ENCODE data around the gene NEAT1. TPM values are rescaled to one million over a fixed set of nuclear protein-coding genes. Genes with fewer than 3 reads are reported as not detected.

NEAT1 gene
- total and polyA plus RNA-seq, 9 of the 15 experiments (the other 6 are each of a cell fraction or from before 2014, with no cell fraction given): 20.1 to 389 (median 62.8) TPM

DNA sequence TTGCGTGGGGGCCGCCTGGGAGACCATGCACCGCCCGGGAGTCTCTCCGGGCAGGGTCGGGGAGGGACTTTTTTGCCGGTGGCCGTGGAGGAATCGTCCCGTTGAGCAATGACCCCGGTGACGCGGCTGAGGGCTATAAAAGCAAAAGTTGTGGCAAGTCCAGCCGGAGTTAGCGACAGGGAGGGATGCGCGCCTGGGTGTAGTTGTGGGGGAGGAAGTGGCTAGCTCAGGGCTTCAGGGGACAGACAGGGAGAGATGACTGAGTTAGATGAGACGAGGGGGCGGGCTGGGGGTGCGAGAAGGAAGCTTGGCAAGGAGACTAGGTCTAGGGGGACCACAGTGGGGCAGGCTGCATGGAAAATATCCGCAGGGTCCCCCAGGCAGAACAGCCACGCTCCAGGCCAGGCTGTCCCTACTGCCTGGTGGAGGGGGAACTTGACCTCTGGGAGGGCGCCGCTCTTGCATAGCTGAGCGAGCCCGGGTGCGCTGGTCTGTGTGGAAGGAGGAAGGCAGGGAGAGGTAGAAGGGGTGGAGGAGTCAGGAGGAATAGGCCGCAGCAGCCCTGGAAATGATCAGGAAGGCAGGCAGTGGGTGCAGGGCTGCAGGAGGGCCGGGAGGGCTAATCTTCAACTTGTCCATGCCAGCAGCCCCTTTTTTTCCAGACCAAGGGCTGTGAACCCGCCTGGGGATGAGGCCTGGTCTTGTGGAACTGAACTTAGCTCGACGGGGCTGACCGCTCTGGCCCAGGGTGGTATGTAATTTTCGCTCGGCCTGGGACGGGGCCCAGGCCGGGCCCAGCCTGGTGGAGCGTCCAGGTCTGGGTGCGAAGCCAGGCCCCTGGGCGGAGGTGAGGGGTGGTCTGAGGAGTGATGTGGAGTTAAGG is at the start of gene NEAT1 (continued):
- TF ChIP-seq, protein P1, sequence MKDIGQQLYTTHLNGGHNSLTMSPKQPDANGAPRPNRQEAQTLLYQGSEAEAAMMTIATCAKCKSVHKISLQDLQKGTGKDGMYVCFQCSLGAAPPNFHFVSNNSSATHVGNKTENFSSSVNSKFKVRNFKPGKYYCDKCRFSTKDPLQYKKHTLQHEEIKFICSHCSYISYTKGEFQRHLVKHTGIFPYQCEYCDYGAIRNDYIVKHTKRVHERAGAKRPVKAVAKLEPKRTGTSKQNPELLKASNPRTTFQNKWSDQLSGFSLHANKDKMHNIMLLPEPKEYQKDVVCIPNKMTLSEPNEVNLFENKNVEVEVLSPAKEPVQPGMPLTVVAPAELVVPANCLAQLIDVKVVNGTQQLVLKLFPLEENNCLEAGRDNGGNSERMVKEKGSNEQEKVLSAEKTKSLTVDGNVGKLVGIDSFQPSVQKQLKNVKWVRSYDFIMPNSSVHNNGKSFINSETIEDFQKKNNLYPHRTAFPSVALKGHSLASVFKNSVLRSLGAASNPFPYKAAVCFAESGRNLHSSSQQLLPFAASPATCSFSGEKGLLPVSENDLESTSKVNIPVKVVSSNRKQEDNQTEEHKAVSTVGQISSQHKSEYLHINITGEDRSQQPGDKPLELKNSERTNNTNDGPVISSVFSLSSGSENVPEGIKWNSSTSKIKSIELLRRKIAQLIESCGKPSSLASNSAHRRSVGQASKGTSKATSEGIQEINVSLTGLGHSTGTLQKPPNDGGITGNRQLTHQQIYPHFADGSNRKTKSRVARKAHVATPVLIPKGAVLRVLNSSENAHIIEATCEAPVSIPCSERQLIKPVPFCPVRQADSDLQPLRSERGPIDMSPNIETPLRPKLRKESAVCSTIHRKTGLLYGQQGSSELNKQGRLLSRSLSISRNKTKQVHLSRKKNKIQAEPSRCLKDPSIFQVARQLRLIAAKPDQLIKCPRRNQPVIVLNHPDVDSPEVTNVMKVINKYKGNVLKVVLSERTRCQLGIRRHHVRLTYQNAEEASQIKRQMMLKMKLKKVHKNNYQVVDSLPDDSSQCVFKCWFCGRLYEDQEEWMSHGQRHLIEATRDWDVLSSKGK (CRISPR knock-in tag; IDR thresholded peaks at IDR 0.05): peak; percentile 99
- TF ChIP-seq, protein P2, sequence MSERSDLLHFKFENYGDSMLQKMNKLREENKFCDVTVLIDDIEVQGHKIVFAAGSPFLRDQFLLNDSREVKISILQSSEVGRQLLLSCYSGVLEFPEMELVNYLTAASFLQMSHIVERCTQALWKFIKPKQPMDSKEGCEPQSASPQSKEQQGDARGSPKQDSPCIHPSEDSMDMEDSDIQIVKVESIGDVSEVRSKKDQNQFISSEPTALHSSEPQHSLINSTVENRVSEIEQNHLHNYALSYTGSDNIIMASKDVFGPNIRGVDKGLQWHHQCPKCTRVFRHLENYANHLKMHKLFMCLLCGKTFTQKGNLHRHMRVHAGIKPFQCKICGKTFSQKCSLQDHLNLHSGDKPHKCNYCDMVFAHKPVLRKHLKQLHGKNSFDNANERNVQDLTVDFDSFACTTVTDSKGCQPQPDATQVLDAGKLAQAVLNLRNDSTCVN (CRISPR knock-in tag; IDR thresholded peaks at IDR 0.05): peak; percentile 100
- TF ChIP-seq, protein P3, sequence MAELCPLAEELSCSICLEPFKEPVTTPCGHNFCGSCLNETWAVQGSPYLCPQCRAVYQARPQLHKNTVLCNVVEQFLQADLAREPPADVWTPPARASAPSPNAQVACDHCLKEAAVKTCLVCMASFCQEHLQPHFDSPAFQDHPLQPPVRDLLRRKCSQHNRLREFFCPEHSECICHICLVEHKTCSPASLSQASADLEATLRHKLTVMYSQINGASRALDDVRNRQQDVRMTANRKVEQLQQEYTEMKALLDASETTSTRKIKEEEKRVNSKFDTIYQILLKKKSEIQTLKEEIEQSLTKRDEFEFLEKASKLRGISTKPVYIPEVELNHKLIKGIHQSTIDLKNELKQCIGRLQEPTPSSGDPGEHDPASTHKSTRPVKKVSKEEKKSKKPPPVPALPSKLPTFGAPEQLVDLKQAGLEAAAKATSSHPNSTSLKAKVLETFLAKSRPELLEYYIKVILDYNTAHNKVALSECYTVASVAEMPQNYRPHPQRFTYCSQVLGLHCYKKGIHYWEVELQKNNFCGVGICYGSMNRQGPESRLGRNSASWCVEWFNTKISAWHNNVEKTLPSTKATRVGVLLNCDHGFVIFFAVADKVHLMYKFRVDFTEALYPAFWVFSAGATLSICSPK (IDR thresholded peaks at IDR 0.05; ENCODE audit: borderline replicate concordance): 0 out of 2 replicates have a peak, but pooled peaks have one; percentile 57
- TF ChIP-seq PTTG1 (tag; IDR thresholded peaks at IDR 0.05; ENCODE audit: low read depth) (no peak), SIX5 (IDR thresholded peaks at IDR 0.05; ENCODE audit: borderline replicate concordance in 1 of 2, insufficient read depth in 1 of 2, low read depth in 1 of 2, low read length in 2 of 2) (no peak), NFIX (CRISPR knock-in tag; IDR thresholded peaks at IDR 0.05; ENCODE audit: low read depth) (peak; percentile 37; the same call in 1 of the 2 replicates), HDAC2 (IDR thresholded peaks at IDR 0.05) (peak; percentile 85), ZKSCAN1 (IDR thresholded peaks at IDR 0.05; ENCODE audit: low read depth, low read length) (peak; percentile 82; the same call in 1 of the 2 replicates), GTF2E2 (tag; IDR thresholded peaks at IDR 0.05) (peak; percentile 100), E2F3 (CRISPR knock-in tag; IDR thresholded peaks at IDR 0.05) (peak; percentile 97), RUNX1 (IDR thresholded peaks at IDR 0.05; ENCODE audit: low read depth) (peak; percentile 86), LCOR (CRISPR knock-in tag; IDR thresholded peaks at IDR 0.05) (no peak; the same call in none of the 2 replicates), ZEB2 (IDR thresholded peaks at IDR 0.05) (no peak; the same call in 1 of the 2 replicates), SP2 (IDR thresholded peaks at IDR 0.05; ENCODE audit: extremely low read depth, low read depth, low read length, poor library complexity, severe bottlenecking) (no peak)
- TF ChIP-seq, protein P4, sequence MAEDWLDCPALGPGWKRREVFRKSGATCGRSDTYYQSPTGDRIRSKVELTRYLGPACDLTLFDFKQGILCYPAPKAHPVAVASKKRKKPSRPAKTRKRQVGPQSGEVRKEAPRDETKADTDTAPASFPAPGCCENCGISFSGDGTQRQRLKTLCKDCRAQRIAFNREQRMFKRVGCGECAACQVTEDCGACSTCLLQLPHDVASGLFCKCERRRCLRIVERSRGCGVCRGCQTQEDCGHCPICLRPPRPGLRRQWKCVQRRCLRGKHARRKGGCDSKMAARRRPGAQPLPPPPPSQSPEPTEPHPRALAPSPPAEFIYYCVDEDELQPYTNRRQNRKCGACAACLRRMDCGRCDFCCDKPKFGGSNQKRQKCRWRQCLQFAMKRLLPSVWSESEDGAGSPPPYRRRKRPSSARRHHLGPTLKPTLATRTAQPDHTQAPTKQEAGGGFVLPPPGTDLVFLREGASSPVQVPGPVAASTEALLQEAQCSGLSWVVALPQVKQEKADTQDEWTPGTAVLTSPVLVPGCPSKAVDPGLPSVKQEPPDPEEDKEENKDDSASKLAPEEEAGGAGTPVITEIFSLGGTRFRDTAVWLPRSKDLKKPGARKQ (CRISPR knock-in tag; IDR thresholded peaks at IDR 0.05): no peak
- TF ChIP-seq, protein P5, sequence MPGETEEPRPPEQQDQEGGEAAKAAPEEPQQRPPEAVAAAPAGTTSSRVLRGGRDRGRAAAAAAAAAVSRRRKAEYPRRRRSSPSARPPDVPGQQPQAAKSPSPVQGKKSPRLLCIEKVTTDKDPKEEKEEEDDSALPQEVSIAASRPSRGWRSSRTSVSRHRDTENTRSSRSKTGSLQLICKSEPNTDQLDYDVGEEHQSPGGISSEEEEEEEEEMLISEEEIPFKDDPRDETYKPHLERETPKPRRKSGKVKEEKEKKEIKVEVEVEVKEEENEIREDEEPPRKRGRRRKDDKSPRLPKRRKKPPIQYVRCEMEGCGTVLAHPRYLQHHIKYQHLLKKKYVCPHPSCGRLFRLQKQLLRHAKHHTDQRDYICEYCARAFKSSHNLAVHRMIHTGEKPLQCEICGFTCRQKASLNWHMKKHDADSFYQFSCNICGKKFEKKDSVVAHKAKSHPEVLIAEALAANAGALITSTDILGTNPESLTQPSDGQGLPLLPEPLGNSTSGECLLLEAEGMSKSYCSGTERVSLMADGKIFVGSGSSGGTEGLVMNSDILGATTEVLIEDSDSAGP (CRISPR knock-in tag; IDR thresholded peaks at IDR 0.05): peak; percentile 81; the same call in 1 of the 2 replicates

Data from K562 (cell line).